OCI-LY7 (cell line): Measurements from ENCODE around the gene HMGCS1. TPM values are rescaled to one million over a fixed set of nuclear protein-coding genes. Genes with fewer than 3 reads are reported as not detected.

Source experiments
- Bru-seq: library from RNA; stranded (reverse); fragments of 400-500 nt; gene quantifications from one replicate; lab custom pipeline; 2021; lab: Mats Ljungman, UMichigan
- BruChase-seq, 2 experiments: library from RNA; stranded (reverse); fragments of 400-500 nt; gene quantifications; one replicate each; lab custom pipeline; 2021; lab: Mats Ljungman, UMichigan
- BruUV-seq: library from RNA; stranded (reverse); fragments of 400-500 nt; replicated peaks from 2 replicates; lab custom pipeline; 2021; lab: Mats Ljungman, UMichigan
- CTCF ChIA-PET: fragments of 300-600 bp; sonication (Branson Sonifier 250); formaldehyde crosslinking; loops from one replicate; lab custom pipeline; 2022; ENCODE audit warnings: antibody characterized with exemption; ENCODE audit not compliant: unreplicated experiment; lab: Charles Lee
- POLR2A ChIA-PET: fragments of 300-600 bp; sonication (Branson Sonifier 250); formaldehyde crosslinking; loops from one replicate; lab custom pipeline; 2022; ENCODE audit warnings: antibody characterized with exemption; lab: Charles Lee
- DNase-seq: peaks from one replicate; pipeline ENCODE4 v3.0.0-alpha.2; 2015; ENCODE audit warnings: low spot score
- H2AFZ ChIP-seq: fragments of 200-600 bp; sonication (generic), shearing (Covaris generic); 2 replicates; pipeline ENCODE4 v1.6.1; 2014; ENCODE audit warnings: mild to moderate bottlenecking, antibody characterized with exemption, low read length, moderate library complexity
- H3K27ac ChIP-seq: fragments of 200-600 bp; sonication (generic); 2 replicates; pipeline ENCODE4 v1.5.1; 2014; ENCODE audit warnings: mixed run types, low read depth, mild to moderate bottlenecking, moderate library complexity, low read length, inconsistent platforms; ENCODE audit not compliant: poor library complexity, severe bottlenecking
- H3K36me3 ChIP-seq: fragments of 200-600 bp; sonication (generic); 2 replicates; pipeline ENCODE4 v1.6.1; 2014; ENCODE audit warnings: mild to moderate bottlenecking, antibody characterized with exemption, low read length, moderate library complexity, mixed read lengths; ENCODE audit not compliant: insufficient read depth
- H3K4me1 ChIP-seq: fragments of 200-600 bp; sonication (generic); 2 replicates; pipeline ENCODE4 v1.5.1; 2014; ENCODE audit warnings: mild to moderate bottlenecking, low read length; ENCODE audit not compliant: insufficient read depth, poor library complexity, severe bottlenecking
- H3K4me2 ChIP-seq: fragments of 200-600 bp; sonication (generic); 2 replicates; pipeline ENCODE4 v1.6.1; 2014; ENCODE audit warnings: mild to moderate bottlenecking, low read length
- H3K4me3 ChIP-seq: fragments of 200-600 bp; sonication (generic); 2 replicates; pipeline ENCODE4 v1.5.1; 2014; ENCODE audit warnings: mild to moderate bottlenecking, low read depth, low read length; ENCODE audit not compliant: poor library complexity, severe bottlenecking
- H3K79me2 ChIP-seq: fragments of 200-600 bp; sonication (generic); 2 replicates; pipeline ENCODE4 v1.6.1; 2016; ENCODE audit warnings: low read depth, mild to moderate bottlenecking, low read length, moderate library complexity, mixed read lengths; ENCODE audit not compliant: insufficient read depth
- H3K9me2 ChIP-seq: fragments of 200-600 bp; sonication (generic); 2 replicates; pipeline ENCODE4 v1.6.1; 2016; ENCODE audit warnings: mild to moderate bottlenecking, low read length, mixed read lengths; ENCODE audit not compliant: insufficient read depth
- H3K9me3 ChIP-seq: fragments of 200-600 bp; sonication (generic); 2 replicates; pipeline ENCODE4 v1.6.1; 2014; ENCODE audit warnings: mild to moderate bottlenecking, mixed run types, low read length, mixed read lengths
- H4K20me1 ChIP-seq: fragments of 200-600 bp; sonication (generic); 2 replicates; pipeline ENCODE4 v1.6.1; 2014; ENCODE audit warnings: mild to moderate bottlenecking, antibody characterized with exemption, low read length, moderate library complexity, mixed read lengths; ENCODE audit not compliant: insufficient read depth
- CTCF ChIP-seq: fragments of 200-600 bp; sonication (generic); conservative IDR thresholded peaks from 2 replicates; pipeline ENCODE4 v1.5.1; 2014; ENCODE audit warnings: mild to moderate bottlenecking, antibody characterized with exemption, low read length, moderate library complexity, mixed read lengths
- EZH2phosphoT487 ChIP-seq: fragments of 200-600 bp; sonication (generic); IDR thresholded peaks from 2 replicates; pipeline ENCODE4 v1.6.1; 2018; ENCODE audit warnings: low read depth, borderline replicate concordance, mild to moderate bottlenecking, mixed run types, antibody characterized with exemption, low read length, moderate library complexity, mixed read lengths
- intact Hi-C: fragments of 100-400 bp; cut with micrococcal nuclease; formaldehyde crosslinking; loops from one replicate; pipeline ENCODE4 v1.10.0; 2022; ENCODE audit not compliant: unreplicated experiment
- long read RNA-seq: library from polyadenylated mRNA; stranded (forward); transcript quantifications from one replicate; pipeline ENCODE4 v2.0.0, GENCODE V29; 2022
- total RNA-seq, 2 experiments: library from RNA; depleted of rRNA in 1 of 2; stranded (reverse); fragments of >200 nt in 1 of 2; shearing (Covaris generic) in 1 of 2; gene quantifications; 2 replicates each; pipeline ENCODE4 v1.2.3, GENCODE V29; 2014 to 2022

The HMGCS1 gene
- total RNA-seq (2014; rRNA removed; shearing (Covaris generic)) (59.5 and 66.9 TPM in 2 replicates), total RNA-seq (2022) (202 and 236 TPM in 2 replicates), Bru-seq, nascent RNA (percentile 95 among the genes with signal in this experiment), BruChase-seq, experiment 1, labeled RNA remaining after a 6-hour chase (percentile 98 among the genes with signal in this experiment), BruChase-seq, experiment 2, labeled RNA remaining after a 2-hour chase (percentile 98 among the genes with signal in this experiment)
- long read RNA-seq, transcript HMGCS1-202 (10 exons, 3,466 nt) = major isoform, 5 of 66 reads
- long read RNA-seq, partial matches to known transcripts = 14 of 66 reads
- long read RNA-seq, other reads (novel, unspliced or antisense) = 46 of 66 reads

GRCh38 chr5:43313035-43313853 lies at the start of gene HMGCS1:
TSS of gene HMGCS1 (minus strand) at chr5:43313412. CDS start at chr5:43298965, 14,447 bp downstream.
- Histone ChIP-seq H3K4me3 (peak within 1 kb of the TSS; percentile 94), H3K4me2 (peak within 1 kb of the TSS; percentile 73), H3K4me1 (peaks cover 46% of the 10 kb centered on the region), H3K79me2 (peaks cover 50% of the 10 kb centered on the region), H3K9me3 (no peaks in the 10 kb centered on the region), H3K9me2 (no peaks in the 10 kb centered on the region), H3K36me3 (peaks cover 37% of the 10 kb centered on the region), H4K20me1 (peaks cover 29% of the 10 kb centered on the region; the same call in 1 of the 2 replicates), H3K27ac (peak within 1 kb of the TSS; percentile 80), H2AFZ (peak within 1 kb of the TSS; percentile 97)
- POLR2A ChIA-PET = interaction anchor here (0.6 to 3.6 kb wide), 21 partner anchors 8 to 1501 kb away, joined by 3 to 34 read pairs (median 4); partner anchors contain the start of genes NNT, TMEM267 and ZNF131
- no TSS peak for BruUV-seq
- CTCF ChIA-PET = interaction anchor here (0.5 to 0.8 kb wide), 2 partner anchors 207 to 212 kb away, joined by 3 read pairs; no protein-coding TSS in a partner anchor
- TF ChIP-seq EZH2phosphoT487 = no peak
- no peak; the same call in 1 of the 2 replicates for TF ChIP-seq CTCF
- DNase-seq = peak; percentile 99
- intact Hi-C loops = loop anchor here (1.0 to 5.0 kb wide), 7 partner anchors 170 to 1411 kb away; partner anchors contain the start of genes PAIP1, RIMOC1 and TMEM267

GRCh38 chr5:43358726-43359125 lies 45.5 kb upstream of the HMGCS1 start:
- ChIA-PET CTCF (no interaction called here), POLR2A (no interaction called here)
- TF ChIP-seq EZH2phosphoT487 (no peak), CTCF (no peak)
- no peaks in the 10 kb centered on the region for H4K20me1 ChIP-seq
- H3K9me3 ChIP-seq = peaks cover 6% of the 10 kb centered on the region; the same call in 1 of the 2 replicates
- no peaks in the 10 kb centered on the region for H3K9me2 ChIP-seq
- no peaks in the 10 kb centered on the region for H3K36me3 ChIP-seq
- no peak overlapping the region for H2AFZ ChIP-seq
- H3K4me3 ChIP-seq = no peak overlapping the region
- intact Hi-C loops = no loop called here
- H3K79me2 ChIP-seq = no peaks in the 10 kb centered on the region
- no peak overlapping the region for H3K27ac ChIP-seq
- H3K4me2 ChIP-seq = no peak overlapping the region
- H3K4me1 ChIP-seq = no peaks in the 10 kb centered on the region
- BruUV-seq = no TSS peak
- DNase-seq = no peak
